GM19035 (cell line): ENCODE measurements around the gene NEGR1.

Source experiments
- ATAC-seq: cut with Tn5 transposase; IDR thresholded peaks from one replicate; pipeline ENCODE4 v1.9.1; 2021; ENCODE audit not compliant: unreplicated experiment

NEGR1 gene

GRCh38 chr1:71414179-71414578 is 868.2 kb downstream of the NEGR1 start:
- no peak for ATAC-seq

- ATAC-seq, result no peak
Measured at GRCh38 chr1:71413441-71414175, 868.7 kb downstream of the NEGR1 start.

- no peak for ATAC-seq
Measured at GRCh38 chr1:71400050-71400449, 882.3 kb downstream of the NEGR1 start.

- ATAC-seq, result no peak
Measured at GRCh38 chr1:71399594-71399993, 882.7 kb downstream of the NEGR1 start.

GRCh38 chr1:71393301-71393700 is 889.0 kb downstream of the NEGR1 start:
- no peak for ATAC-seq

- ATAC-seq, result no peak
Measured at GRCh38 chr1:71390518-71390917, 891.8 kb downstream of the NEGR1 start.

GRCh38 chr1:71377886-71378285 is 904.5 kb downstream of the NEGR1 start:
- no peak for ATAC-seq

GRCh38 chr1:71372496-71372895 is 909.8 kb downstream of the NEGR1 start:
- no peak for ATAC-seq

- no peak for ATAC-seq
Measured at GRCh38 chr1:71371581-71371980, 910.8 kb downstream of the NEGR1 start.

GRCh38 chr1:71364236-71364635 is 918.1 kb downstream of the NEGR1 start:
- ATAC-seq, result no peak

GRCh38 chr1:71362691-71363090 is 919.6 kb downstream of the NEGR1 start:
- no peak for ATAC-seq

GRCh38 chr1:71362076-71362475 is 920.3 kb downstream of the NEGR1 start:
- ATAC-seq, result no peak

GRCh38 chr1:71357708-71358107 is 924.6 kb downstream of the NEGR1 start:
- ATAC-seq, result no peak

- ATAC-seq, result no peak
Measured at GRCh38 chr1:71351438-71351837, 930.9 kb downstream of the NEGR1 start.

GRCh38 chr1:71350805-71351204 is 931.5 kb downstream of the NEGR1 start:
- ATAC-seq, result no peak

- ATAC-seq, result no peak
Measured at GRCh38 chr1:71350330-71350729, 932.0 kb downstream of the NEGR1 start.
